Type B pancreatic cell (in vitro differentiated cells): ENCODE data around the gene LUZP2. TPM values are rescaled to one million over a fixed set of nuclear protein-coding genes. Genes with fewer than 3 reads are reported as not detected.

Source experiments
- DNase-seq: peaks from one replicate; pipeline ENCODE4 v3.0.0; 2021; ENCODE audit warnings: mixed read lengths; ENCODE audit not compliant: unreplicated experiment; ENCODE audit errors: extremely low spot score
- H3K27ac Mint-ChIP-seq: 2 replicates; pipeline ENCODE4 v1.8.0; 2021; ENCODE audit warnings: mild to moderate bottlenecking, mixed read lengths
- H3K27me3 Mint-ChIP-seq: 2 replicates; pipeline ENCODE4 v1.8.0; 2021; ENCODE audit warnings: mixed read lengths
- H3K36me3 Mint-ChIP-seq: 2 replicates; pipeline ENCODE4 v1.8.0; 2021; ENCODE audit warnings: mixed read lengths
- H3K4me1 Mint-ChIP-seq: one replicate; pipeline ENCODE4 v1.8.0; 2021; ENCODE audit warnings: mixed read lengths; ENCODE audit not compliant: unreplicated experiment
- H3K4me3 Mint-ChIP-seq: 2 replicates; pipeline ENCODE4 v1.8.0; 2021; ENCODE audit warnings: mild to moderate bottlenecking, mixed read lengths
- H3K9me3 Mint-ChIP-seq: 2 replicates; pipeline ENCODE4 v1.8.0; 2021; ENCODE audit warnings: mixed read lengths
- CTCF ChIP-seq: fragments of 200-600 bp; sonication (generic); conservative IDR thresholded peaks from 2 replicates; pipeline ENCODE4 v1.5.0; 2021; ENCODE audit warnings: antibody characterized with exemption, mild to moderate bottlenecking
- total RNA-seq: library from RNA; stranded (reverse); gene quantifications from 2 replicates; pipeline ENCODE4 v1.2.1, GENCODE V29; 2021; ENCODE audit warnings: low replicate concordance

Gene LUZP2
- total RNA-seq, 1 donor from 2014 or later = 6.5 TPM

GRCh38 chr11:24859801-24860300 is 363.0 kb downstream of the LUZP2 start:
- no peak for DNase-seq
- Mint-ChIP-seq H3K27me3 (no peaks in the 10 kb centered on the region), H3K9me3 (peaks cover 10% of the 10 kb centered on the region), H3K27ac (no peak overlapping the region), H3K36me3 (peaks cover 7% of the 10 kb centered on the region), H3K4me1 (no peaks in the 10 kb centered on the region), H3K4me3 (no peak overlapping the region)
- TF ChIP-seq CTCF = no peak

GRCh38 chr11:24861440-24861839 is 364.6 kb downstream of the LUZP2 start:
- H3K36me3 Mint-ChIP-seq = peaks cover 7% of the 10 kb centered on the region
- no peak for TF ChIP-seq CTCF
- peaks cover 3% of the 10 kb centered on the region for H3K4me1 Mint-ChIP-seq
- H3K27me3 Mint-ChIP-seq = no peaks in the 10 kb centered on the region
- no peak overlapping the region for H3K27ac Mint-ChIP-seq
- no peak for DNase-seq
- H3K4me3 Mint-ChIP-seq = no peak overlapping the region
- peaks cover 10% of the 10 kb centered on the region for H3K9me3 Mint-ChIP-seq

- Mint-ChIP-seq H3K4me3 (no peak overlapping the region), H3K9me3 (peaks cover 3% of the 10 kb centered on the region), H3K36me3 (peaks cover 3% of the 10 kb centered on the region), H3K27me3 (no peaks in the 10 kb centered on the region), H3K27ac (no peak overlapping the region), H3K4me1 (peaks cover 11% of the 10 kb centered on the region)
- DNase-seq = no peak
- no peak for TF ChIP-seq CTCF
Measured at GRCh38 chr11:24866743-24867142, 369.9 kb downstream of the LUZP2 start.

GRCh38 chr11:24870048-24870447 is 373.2 kb downstream of the LUZP2 start:
- Mint-ChIP-seq H3K36me3 (no peaks in the 10 kb centered on the region), H3K4me3 (no peak overlapping the region), H3K4me1 (peaks cover 17% of the 10 kb centered on the region), H3K27me3 (no peaks in the 10 kb centered on the region), H3K9me3 (no peaks in the 10 kb centered on the region), H3K27ac (no peak overlapping the region)
- no peak for TF ChIP-seq CTCF
- no peak for DNase-seq

- Mint-ChIP-seq H3K4me3 (no peak overlapping the region), H3K27me3 (no peaks in the 10 kb centered on the region), H3K9me3 (no peaks in the 10 kb centered on the region), H3K27ac (no peak overlapping the region), H3K4me1 (peaks cover 10% of the 10 kb centered on the region), H3K36me3 (no peaks in the 10 kb centered on the region)
- no peak for TF ChIP-seq CTCF
- DNase-seq = no peak
Measured at GRCh38 chr11:24872186-24872585, 375.3 kb downstream of the LUZP2 start.
